Measurements from ENCODE around the gene PGBD4.
"Not testable (repeated sequence)": the region's sequence is repeated elsewhere in the genome, so short reads cannot be mapped to it uniquely, and the experiment has no call there.

DNA sequence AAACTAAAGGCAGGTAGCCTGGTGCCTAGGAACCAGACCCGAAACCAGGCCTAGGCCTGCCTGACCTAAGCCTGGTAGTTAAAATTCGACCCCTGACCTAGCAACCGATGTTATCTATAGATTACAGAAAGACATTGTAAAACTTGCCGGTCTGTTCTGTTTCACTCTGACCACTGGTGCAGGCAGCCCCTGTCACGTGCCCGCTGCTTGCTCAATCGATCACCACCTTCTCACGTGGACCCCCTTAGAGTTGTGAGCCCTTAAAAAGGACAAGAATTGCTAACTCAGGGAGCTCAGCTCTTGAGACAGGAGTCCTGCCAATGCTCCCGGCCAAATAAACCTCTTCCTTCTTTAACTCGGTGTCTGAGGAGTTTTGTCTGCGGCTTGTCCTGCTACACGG is 19.9 kb downstream of the PGBD4 start:
- TF ChIP-seq, protein P1, sequence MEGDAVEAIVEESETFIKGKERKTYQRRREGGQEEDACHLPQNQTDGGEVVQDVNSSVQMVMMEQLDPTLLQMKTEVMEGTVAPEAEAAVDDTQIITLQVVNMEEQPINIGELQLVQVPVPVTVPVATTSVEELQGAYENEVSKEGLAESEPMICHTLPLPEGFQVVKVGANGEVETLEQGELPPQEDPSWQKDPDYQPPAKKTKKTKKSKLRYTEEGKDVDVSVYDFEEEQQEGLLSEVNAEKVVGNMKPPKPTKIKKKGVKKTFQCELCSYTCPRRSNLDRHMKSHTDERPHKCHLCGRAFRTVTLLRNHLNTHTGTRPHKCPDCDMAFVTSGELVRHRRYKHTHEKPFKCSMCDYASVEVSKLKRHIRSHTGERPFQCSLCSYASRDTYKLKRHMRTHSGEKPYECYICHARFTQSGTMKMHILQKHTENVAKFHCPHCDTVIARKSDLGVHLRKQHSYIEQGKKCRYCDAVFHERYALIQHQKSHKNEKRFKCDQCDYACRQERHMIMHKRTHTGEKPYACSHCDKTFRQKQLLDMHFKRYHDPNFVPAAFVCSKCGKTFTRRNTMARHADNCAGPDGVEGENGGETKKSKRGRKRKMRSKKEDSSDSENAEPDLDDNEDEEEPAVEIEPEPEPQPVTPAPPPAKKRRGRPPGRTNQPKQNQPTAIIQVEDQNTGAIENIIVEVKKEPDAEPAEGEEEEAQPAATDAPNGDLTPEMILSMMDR (IDR thresholded peaks at IDR 0.05) = not testable (repeated sequence)
- not testable (repeated sequence) for TF ChIP-seq ZFX (IDR thresholded peaks at IDR 0.05; ENCODE audit: borderline replicate concordance)

All from 22Rv1 (cell line).